Smooth muscle cell (in vitro differentiated cells): Measurements from ENCODE around the gene CNTNAP4. TPM values are rescaled to one million over a fixed set of nuclear protein-coding genes. Genes with fewer than 3 reads are reported as not detected.

Source experiments
- DNase-seq: peaks from one replicate; lab custom pipeline; 2025; ENCODE audit not compliant: unreplicated experiment; lab: John Stamatoyannopoulos, UW
- H2AFZ ChIP-seq: fragments of 200-600 bp; sonication (generic); 2 replicates; pipeline ENCODE4 v1.6.0; 2016; ENCODE audit warnings: antibody characterized with exemption, low read depth, mild to moderate bottlenecking
- H3F3A ChIP-seq: fragments of 200-600 bp; sonication (generic); 2 replicates; pipeline ENCODE4 v1.6.0; 2017; ENCODE audit warnings: antibody characterized with exemption, low read depth
- H3K27ac ChIP-seq: fragments of 200-600 bp; sonication (generic); 2 replicates; pipeline ENCODE4 v1.5.1; 2016; ENCODE audit warnings: low read depth, mild to moderate bottlenecking
- H3K27me3 ChIP-seq: fragments of 200-600 bp; sonication (generic); 2 replicates; pipeline ENCODE4 v1.6.1; 2016; ENCODE audit warnings: low read depth, mild to moderate bottlenecking
- H3K36me3 ChIP-seq: fragments of 200-600 bp; sonication (generic); 2 replicates; pipeline ENCODE4 v1.5.1; 2016; ENCODE audit warnings: low read depth
- H3K4me1 ChIP-seq: fragments of 200-600 bp; sonication (generic); 2 replicates; pipeline ENCODE4 v1.5.1; 2016; ENCODE audit warnings: low read depth
- H3K4me2 ChIP-seq: fragments of 200-600 bp; sonication (generic); 2 replicates; pipeline ENCODE4 v1.6.0; 2016; ENCODE audit warnings: mild to moderate bottlenecking
- H3K4me3 ChIP-seq: fragments of 200-600 bp; sonication (generic); 2 replicates; pipeline ENCODE4 v1.5.1; 2016; ENCODE audit warnings: mild to moderate bottlenecking
- H3K79me2 ChIP-seq: fragments of 200-600 bp; sonication (generic); 2 replicates; pipeline ENCODE4 v1.6.0; 2016; ENCODE audit warnings: low read depth, mild to moderate bottlenecking
- H3K9ac ChIP-seq: fragments of 200-600 bp; sonication (generic); 2 replicates; pipeline ENCODE4 v1.6.0; 2016; ENCODE audit warnings: low read depth
- H3K9me3 ChIP-seq: fragments of 200-600 bp; sonication (generic); replicated peaks from 2 replicates; pipeline ENCODE4 v1.5.1; 2016; ENCODE audit warnings: low read depth
- H4K20me1 ChIP-seq: fragments of 200-600 bp; sonication (generic); 2 replicates; pipeline ENCODE4 v1.6.0; 2016; ENCODE audit warnings: low read depth
- CTCF ChIP-seq: fragments of 200-600 bp; sonication (generic); IDR thresholded peaks from 2 replicates; pipeline ENCODE4 v1.5.1; 2017; ENCODE audit warnings: borderline replicate concordance, mild to moderate bottlenecking, antibody characterized with exemption; ENCODE audit not compliant: insufficient read depth, poor library complexity, severe bottlenecking
- WGBS: methylation state at CpG from one replicate; pipeline ENCODE4 v1.1.7; 2016; ENCODE audit warnings: low lambda C conversion rate; 5-methylcytosine and 5-hydroxymethylcytosine counted together
- polyA plus RNA-seq: library from polyadenylated mRNA; unstranded; fragments of >200 nt; fragmentation: Nextera tagmentation; extraction: Ambion mirVana; gene quantifications from 2 replicates; pipeline ENCODE4 v1.2.1, GENCODE V29; 2016
- small RNA-seq: library from RNA; depleted of rRNA; stranded (forward); fragments of <200 nt; gene quantifications from one replicate; pipeline ENCODE3, GENCODE V24; 2014
- total RNA-seq: library from RNA; depleted of rRNA; stranded (reverse); fragments of >200 nt; gene quantifications from 2 replicates; pipeline ENCODE4 v1.2.3, GENCODE V29; 2014

The CNTNAP4 gene
- total and polyA plus RNA-seq, 2 experiments from 2014 or later = 0.13 to 0.25 TPM

GRCh38 chr16:76583945-76584344 lies 306.7 kb downstream of the CNTNAP4 start:
- no peak overlapping the region for H2AFZ ChIP-seq
- no peak for DNase-seq
- TF ChIP-seq CTCF = no peak
- H3K4me1 ChIP-seq = no peaks in the 10 kb centered on the region
- H3K4me2 ChIP-seq = no peak overlapping the region
- no peak overlapping the region for H3K9ac ChIP-seq
- H3F3A ChIP-seq = no peaks in the 10 kb centered on the region
- no peaks in the 10 kb centered on the region for H4K20me1 ChIP-seq
- no peaks in the 10 kb centered on the region for H3K79me2 ChIP-seq
- H3K27ac ChIP-seq = no peak overlapping the region
- WGBS = 36% methylated on average over 2 of the region's 2 CpGs
- H3K27me3 ChIP-seq = no peaks in the 10 kb centered on the region
- H3K9me3 ChIP-seq = no peaks in the 10 kb centered on the region
- H3K4me3 ChIP-seq = no peak overlapping the region
- no peaks in the 10 kb centered on the region for H3K36me3 ChIP-seq

GRCh38 chr16:76598498-76598897 lies 321.3 kb downstream of the CNTNAP4 start:
- no peak overlapping the region for H3K4me2 ChIP-seq
- no peak overlapping the region for H2AFZ ChIP-seq
- no peak for DNase-seq
- H3F3A ChIP-seq = no peaks in the 10 kb centered on the region
- no peak overlapping the region for H3K4me3 ChIP-seq
- H3K27me3 ChIP-seq = no peaks in the 10 kb centered on the region
- H3K9ac ChIP-seq = no peak overlapping the region
- 86% methylated on average over 7 of the region's 7 CpGs for WGBS
- no peak overlapping the region for H3K27ac ChIP-seq
- no peaks in the 10 kb centered on the region for H3K9me3 ChIP-seq
- H3K4me1 ChIP-seq = no peaks in the 10 kb centered on the region
- no peak for TF ChIP-seq CTCF
- H4K20me1 ChIP-seq = no peaks in the 10 kb centered on the region
- no peaks in the 10 kb centered on the region for H3K36me3 ChIP-seq
- no peaks in the 10 kb centered on the region for H3K79me2 ChIP-seq

- Histone ChIP-seq H3K4me2 (no peak overlapping the region), H4K20me1 (no peaks in the 10 kb centered on the region), H3K4me3 (no peak overlapping the region), H3K9ac (no peak overlapping the region), H2AFZ (no peak overlapping the region), H3K27me3 (no peaks in the 10 kb centered on the region), H3K36me3 (no peaks in the 10 kb centered on the region), H3K79me2 (no peaks in the 10 kb centered on the region), H3K4me1 (no peaks in the 10 kb centered on the region), H3F3A (no peaks in the 10 kb centered on the region), H3K9me3 (no peaks in the 10 kb centered on the region), H3K27ac (no peak overlapping the region)
- no peak for TF ChIP-seq CTCF
- WGBS = 93% methylated on average over 4 of the region's 4 CpGs
- no peak for DNase-seq
These were observed 330.1 kb downstream of the CNTNAP4 start for GRCh38 chr16:76607317-76607716.

Small RNA genes lying within 50 kb of the gene (small RNA-seq; reads per million reads assigned to genes)
- gene RF00133 (not detected), gene RN7SKP233 (not detected)
